Measurements from ENCODE around the gene CRYGB. TPM values are rescaled to one million over a fixed set of nuclear protein-coding genes. Genes with fewer than 3 reads are reported as not detected.
"Not testable (repeated sequence)": the region's sequence is repeated elsewhere in the genome, so short reads cannot be mapped to it uniquely, and the experiment has no call there.

CRYGB gene
- total RNA-seq, 1 donor from 2014 or later: not detected

DNA sequence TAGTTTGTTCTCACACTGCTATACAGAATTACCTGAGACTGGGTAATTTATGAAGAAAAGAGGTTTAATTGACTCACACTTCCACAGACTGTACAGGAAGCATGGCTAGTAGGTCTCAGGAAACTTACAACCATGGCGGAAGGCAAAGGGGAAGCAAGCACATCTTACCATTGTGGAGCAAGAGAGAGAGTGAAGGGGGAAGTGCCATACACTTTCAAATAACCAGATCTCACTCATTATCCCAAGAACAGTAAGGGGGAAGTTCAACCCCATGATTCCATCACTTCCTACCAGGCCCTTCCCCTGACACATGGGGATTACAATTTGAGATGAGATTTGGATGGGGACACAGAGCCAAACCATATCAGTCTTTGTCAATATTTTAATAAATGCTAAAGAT is 5.0 kb upstream of the CRYGB start:
- no peak for DNase-seq (ENCODE audit: low read depth in 2 of 2)

DNA sequence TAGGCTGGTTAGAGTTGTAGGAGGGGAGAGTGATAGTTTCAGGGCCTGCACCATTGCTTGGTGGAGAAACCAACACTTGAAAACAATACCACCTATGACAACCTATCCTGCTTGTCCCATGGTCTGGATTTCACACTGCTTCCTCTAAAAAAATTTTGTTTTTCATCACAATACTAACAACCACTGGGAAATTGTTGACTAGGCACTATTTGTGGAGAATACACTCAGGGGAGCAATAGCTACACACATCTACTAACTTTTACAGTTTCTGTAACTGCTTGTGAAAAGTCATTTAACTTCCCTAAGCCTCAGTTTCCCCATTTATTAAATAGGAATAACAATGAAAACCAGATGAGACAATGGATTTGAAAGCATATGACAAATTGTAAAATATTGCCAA is 4.1 kb upstream of the CRYGB start:
- no peak for DNase-seq (ENCODE audit: low read depth in 2 of 2)

DNA sequence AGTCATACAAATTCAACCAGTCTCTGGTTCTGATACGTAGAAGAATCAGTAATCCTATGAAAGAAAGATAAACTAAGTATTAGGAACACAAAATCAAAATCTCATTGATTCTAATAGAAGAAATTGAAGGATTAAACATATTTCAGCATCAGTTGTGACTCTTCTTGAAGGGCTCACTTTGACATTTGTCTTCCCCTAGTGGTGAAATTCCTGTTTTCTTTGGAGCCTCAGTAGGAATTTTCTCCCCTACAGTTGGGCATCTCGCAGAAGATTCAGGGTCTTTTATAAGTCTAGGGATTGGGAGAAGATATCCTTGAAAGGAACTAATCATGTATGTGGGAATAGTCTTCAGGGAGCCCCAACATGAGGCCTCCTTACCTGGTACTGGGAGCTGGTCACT is 2.8 kb upstream of the CRYGB start:
- DNase-seq (ENCODE audit: low read depth in 2 of 2): no peak

DNA sequence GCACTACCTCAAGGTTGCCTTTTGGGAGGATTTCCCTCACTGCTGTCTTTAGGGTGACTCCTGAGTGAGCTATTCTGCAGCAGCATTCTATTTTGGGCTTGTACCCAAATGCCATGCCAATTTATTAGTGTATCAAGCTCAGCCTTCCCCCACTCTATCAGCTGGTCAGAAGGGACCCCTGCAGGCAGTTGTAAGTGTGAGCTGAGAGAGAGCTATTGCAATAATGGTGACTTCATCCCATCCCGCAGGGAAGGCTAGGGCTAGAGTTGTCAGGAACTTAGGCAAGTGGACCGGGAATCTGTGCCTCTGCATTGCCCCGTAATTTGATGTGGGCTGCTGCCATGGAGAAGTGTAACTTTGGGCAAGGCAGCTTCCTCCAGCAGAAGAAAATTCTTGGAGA is 1.8 kb upstream of the CRYGB start:
- DNase-seq (ENCODE audit: low read depth in 2 of 2): no peak

DNA sequence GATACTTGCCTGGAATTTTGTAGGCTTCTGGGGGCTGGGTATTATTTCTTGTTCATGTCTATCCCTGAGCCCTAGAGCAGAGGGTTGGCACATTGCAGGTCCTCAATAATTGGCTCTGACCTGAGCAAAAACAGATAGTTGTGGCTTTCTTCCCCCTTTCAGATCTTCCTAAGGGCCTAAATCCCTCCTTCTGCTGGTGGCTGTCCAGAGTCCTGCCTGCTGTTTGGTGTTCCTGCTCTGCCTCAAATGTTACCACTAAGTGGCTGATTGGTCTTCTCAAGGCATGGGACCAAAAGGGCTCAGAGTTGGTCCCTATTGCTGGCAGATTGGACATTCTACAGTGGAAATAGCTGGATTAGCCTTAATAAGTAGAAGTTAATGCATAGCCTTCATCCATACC is 1.1 kb upstream of the CRYGB start:
- no peak for DNase-seq (ENCODE audit: low read depth in 2 of 2)

DNA sequence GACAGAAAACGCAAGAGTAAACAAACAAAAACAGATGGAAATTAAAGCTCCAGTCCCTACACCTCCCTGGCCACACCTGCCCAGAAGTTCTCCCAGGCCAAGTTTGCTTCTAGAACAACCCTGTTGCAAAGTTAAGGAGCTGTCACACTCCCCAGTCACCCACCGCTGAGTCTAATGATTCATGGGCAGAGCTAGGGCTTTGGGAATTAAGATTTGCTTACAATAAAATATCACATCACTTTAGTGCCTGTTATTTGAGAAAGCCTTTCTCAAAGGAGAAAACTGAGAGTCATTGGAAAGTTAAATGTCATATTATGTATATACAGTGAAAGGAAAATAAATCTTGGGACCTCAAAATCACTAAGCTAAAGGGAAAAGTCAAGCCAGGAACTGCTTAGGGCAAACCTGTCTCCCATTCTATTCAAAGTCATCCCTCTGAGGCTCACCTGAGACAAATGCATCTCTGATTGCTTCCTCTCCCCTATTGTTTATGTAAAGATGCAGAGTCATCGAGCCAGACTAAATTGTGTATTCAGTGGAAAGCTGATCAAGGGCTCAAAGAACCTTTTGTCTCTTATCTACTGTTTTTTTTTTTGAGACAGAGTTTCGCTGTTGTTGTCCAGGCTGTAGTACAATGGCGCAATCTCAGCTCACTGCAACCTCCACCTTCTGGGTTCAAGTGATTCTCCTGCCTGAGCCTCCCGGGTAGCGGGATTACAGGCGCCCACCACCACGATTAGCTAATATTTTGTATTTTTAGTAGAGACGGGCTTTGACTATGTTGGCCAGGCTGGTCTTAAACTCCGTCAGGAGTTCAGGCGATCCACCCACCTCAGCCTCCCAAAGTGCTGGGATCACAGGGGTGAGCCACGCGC is 2.8 kb downstream of the CRYGB start:
- no peak for DNase-seq (ENCODE audit: low read depth in 2 of 2)

DNA sequence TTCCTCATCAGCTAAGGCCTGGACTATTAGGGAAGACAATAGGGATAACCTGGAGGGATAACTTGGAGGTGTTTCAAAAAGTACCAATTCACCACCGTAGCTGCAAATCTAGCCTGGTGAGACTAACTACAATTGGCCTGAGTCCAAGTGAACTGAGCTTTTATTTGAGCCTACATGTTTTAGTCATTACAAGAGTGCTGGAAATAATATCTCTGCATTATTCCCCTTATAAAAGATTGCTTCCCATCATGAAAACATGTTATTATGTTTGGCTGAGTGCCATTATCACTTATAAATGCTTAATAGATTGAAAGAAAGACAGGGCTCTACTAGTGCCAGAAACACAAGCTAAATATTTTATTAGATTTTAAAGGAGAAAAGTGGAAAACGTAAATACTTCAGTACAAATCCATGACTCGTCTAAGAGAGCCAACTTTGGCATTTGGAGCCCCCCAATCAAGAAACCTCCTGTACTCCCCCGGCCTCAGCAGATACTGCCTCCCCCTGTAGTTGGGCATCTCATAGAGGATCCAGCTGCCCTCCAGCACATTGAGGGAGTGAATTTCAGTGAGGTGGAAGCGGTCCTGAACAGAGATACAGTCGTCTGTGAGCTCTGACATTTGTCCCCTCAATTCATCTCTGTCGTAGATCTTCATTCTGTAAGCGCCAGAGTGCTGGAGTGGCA is 3.6 kb downstream of the CRYGB start:
- DNase-seq (ENCODE audit: low read depth in 2 of 2): peak; percentile 58 to 66

DNA sequence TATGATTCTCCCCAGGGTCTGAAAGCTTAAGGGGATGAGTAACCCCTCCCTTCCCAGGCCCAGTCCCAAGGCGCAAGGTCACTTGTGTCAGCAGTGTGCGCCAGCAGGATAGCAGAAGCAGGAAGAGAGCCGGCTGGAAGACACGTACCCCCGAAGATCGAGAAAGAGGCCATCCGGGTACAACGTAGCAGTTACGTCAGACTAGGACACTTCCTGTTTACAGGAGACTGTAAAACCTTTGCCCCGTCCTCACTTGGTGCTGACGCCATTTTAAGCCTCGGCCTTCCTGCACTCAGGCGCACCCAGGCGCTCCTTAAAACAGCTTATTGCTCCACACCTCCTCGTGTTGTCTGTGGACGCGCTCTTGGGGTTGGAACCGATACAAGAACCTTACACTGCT is 6.5 kb downstream of the CRYGB start:
- DNase-seq (ENCODE audit: low read depth in 2 of 2): no peak

DNA sequence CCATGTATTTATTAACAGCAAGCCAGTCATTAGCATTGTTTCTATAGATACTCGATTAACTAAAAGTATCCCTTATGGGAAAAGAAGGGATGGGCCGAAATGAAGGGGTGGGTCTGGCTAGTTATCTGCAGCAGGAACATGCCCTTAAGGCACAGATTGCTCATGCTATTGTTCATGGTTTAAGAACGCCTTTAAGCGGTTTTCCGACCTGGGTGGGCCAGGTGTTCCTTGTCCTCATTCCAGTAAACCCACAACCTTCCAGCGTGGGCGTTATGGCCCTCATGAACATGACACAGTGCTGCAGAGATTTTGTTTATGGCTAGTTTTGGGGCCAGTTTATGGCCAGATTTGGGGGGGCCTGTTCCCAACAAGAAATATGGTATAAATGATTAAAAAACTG is 7.6 kb downstream of the CRYGB start:
- not testable (repeated sequence) for DNase-seq (ENCODE audit: low read depth in 2 of 2)

DNA sequence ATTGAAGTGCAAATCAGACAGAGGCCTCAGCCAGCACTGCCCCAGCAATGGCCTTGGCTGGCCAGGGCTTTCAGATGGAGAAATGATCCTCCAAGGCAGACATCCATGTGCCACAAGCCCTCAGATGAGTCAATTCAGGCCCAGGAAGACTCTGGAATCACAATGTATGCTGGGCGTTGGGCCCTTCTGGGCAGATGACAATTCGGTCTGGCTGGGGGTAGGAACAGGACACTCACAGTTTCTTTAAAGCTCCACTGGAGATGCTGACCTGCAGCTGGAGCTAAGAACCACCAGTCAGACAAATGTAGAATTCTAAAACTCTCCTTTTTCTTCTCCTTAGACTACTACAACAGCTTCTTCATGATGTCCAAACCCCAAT is 9.3 kb downstream of the CRYGB start:
- no peak for DNase-seq (ENCODE audit: low read depth in 2 of 2)

DNA sequence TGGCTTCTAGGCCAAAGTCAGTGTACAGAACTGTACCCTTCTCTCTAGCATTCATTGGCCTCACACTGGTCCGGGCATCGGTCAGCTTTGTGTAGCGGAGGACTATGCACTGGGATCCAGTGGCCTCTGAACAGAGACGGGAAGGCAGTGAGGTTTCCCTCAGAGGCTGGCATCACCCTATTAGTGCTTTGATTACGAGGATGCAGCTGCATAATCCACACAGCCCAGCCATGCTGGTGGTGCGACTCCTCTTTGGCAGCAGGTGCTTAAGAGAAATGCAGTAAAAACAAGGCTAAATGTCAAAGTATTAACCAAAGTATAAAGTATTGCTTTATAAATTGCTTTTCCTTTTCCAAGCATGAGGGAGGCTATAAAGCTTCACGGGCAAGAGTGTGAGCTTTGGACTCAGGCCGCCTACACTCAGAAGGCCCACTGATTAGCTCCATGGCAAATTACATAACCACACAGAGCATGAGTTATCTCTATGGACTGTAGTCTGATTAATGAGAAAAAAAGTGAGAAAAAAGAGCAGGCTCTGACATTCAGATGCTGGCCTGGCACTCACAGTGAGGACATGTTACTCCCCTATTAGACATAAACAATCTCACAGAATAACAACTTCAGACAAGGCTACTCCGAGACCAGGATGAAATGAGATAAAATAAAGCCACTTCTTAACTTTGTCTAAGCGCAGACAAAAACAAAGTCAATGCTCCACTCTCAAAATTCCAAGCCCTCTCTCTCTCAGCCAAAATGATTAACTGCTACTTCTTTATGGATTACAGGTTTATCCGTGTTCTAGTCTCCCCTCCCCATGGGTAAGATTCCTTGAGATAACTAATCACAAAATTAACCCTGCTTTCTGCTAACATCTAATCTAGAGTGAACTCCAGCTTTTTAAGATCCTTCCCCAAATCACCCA is 9.9 kb downstream of the CRYGB start:
- DNase-seq (ENCODE audit: low read depth in 2 of 2): no peak

DNA sequence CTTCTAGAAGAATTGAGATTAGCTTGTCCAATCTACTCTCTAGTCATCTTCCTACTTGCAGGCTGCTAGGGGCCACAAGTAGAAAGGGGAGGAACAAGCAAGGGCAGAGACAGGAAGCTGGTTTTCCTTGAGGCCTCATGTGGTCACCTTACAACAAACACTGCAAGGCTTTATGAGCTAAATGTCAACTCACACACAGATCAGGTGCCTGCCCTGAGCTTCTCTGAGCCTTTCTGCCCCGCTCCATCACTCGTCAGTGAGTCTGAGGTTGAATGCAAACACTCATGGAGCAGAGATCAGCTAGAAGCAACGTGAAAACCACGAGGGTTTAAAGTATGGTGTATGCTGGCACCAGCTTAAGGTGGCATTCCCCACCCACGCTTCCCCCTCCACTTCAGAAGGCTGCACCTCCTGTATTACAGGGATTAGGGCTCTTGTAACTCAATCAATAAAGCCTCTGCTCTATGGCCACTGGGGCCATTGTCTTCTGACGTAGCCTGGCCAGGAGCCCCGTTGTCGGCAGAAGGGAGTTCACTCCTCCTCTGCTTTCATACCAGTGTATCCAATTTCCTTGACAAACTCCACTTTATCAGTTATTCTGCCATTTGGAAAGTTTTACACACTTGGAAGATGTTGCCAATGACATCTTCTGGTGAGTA is 10.9 kb downstream of the CRYGB start:
- DNase-seq (ENCODE audit: low read depth in 2 of 2): no peak

DNA sequence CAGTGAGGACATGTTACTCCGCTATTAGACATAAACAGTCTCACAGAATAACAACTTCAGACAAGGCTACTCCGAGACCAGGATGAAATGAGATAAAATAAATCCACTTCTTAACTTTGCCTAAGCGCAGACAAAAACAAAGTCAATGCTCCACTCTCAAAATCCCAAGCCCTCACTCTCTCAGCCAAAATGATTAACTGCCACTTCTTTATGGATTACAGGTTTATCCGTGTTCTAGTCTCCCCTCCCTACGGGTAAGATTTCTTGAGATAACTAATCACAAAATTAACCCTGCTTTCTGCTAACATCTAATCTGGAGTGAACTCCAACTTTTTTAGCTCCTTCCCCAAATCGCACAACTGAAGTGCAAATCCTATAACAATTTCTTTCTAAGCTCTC is 15.2 kb downstream of the CRYGB start:
- DNase-seq (ENCODE audit: low read depth in 2 of 2): no peak

DNA sequence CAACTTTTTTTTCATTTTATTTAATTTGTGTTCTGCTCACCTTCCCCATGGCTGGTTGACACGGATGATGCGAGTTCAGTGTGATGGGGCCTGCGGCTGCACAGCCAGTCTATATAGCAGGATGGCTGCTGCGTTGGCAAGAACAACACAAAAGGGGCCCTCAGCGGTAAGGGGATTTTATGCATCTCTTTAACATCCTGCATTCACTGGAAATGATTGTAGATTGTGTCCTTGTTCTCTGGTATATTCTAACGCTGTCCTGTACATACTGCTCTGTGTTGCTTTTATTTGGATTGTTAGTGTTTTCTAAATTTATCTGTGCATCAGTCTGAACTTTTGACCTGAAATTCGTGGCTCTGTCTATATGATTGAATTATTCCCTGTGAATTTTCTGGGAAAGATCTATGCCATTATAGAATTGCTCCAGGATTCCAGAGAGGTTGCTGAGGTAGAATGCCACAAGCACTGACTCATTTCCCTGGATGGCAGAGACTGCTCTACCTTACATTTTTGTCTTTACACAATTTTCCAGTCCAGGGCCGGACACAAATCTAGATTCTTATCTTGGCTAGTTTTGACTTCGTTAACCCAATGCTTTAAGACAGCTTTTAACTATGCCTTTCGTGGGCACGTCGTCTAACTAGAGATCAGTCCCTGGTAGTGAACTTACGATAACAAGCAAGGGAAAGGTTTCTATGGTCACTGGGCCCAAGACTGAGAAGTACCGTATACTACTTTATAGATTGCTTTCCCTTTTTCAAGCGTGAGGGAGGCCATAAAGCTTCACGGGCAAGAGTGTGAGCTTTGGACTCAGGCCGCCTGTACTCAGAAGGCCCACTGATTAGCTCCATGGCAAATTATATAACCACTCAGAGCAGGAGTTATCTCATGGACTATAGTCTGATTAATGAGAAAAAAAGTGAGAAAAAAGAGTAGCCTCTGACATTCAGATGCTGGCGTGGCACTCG is 15.9 kb downstream of the CRYGB start, which contains the start of gene CRYGC:
Gene CRYGC (minus strand): TSS at position 85 of the 968 bp plus-strand sequence. CDS start 36 bp downstream, at position 49.
- DNase-seq (ENCODE audit: low read depth in 2 of 2): peak in 1 of 2 donors; percentile 29

DNA sequence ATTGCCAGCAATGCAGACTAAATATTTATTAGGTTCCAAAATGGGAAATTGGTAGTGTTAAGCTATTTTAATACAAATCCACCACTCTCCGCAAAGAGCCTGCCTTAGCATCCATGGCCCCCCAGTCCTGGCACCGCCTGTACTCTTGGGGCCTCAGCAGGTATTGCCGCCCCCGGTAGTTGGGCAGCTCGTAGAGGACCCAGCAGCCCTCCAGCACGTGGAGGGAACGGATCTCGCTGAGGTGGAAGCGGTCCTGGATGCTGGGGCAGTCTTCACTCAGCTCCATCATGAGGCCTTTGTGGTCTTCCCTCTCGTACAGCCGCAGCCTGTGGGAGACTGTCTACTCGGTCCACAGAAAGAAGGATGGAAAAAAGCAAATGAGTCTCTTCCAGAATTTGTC is 17.8 kb downstream of the CRYGB start:
- DNase-seq (ENCODE audit: low read depth in 2 of 2): no peak

DNA sequence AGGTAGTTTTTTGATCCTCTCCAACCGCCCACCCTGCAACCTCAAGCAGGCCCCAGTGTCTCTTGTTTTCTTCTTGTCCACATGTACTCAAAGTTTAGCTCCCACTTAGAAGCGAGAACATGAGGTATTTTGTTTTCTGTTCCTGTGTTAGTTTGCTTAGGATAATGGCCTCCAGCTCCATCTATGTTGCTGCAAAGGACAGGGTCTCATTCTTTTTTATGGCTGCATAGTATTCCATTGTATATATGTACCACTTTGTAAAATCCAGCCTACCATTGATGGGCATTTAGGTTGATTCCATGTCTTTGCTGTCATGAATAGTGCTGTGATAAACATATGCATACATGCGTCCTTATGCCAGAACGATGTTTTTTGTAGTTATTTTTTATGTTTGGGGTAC is 18.9 kb downstream of the CRYGB start:
- no peak for DNase-seq (ENCODE audit: low read depth in 2 of 2)

DNA sequence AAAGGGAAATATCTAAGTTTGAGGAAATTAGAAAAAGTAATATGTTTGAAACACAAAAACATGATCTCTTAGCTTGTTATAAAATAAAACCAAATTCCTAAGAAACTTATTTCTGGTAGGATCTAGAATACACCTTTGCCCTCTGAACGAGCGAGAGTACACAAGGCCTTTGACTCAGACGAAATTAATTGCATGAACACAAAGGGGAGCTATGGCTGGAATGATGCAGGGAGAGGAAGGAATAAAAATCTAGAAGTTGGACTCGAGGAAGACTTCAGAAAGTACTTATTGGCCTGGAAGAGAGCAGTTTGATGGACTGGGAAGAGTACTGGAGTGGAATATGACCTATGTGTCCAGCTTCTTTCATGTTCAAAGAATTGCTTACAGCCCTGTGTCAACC is 20.7 kb downstream of the CRYGB start:
- DNase-seq (ENCODE audit: low read depth in 2 of 2): no peak

DNA sequence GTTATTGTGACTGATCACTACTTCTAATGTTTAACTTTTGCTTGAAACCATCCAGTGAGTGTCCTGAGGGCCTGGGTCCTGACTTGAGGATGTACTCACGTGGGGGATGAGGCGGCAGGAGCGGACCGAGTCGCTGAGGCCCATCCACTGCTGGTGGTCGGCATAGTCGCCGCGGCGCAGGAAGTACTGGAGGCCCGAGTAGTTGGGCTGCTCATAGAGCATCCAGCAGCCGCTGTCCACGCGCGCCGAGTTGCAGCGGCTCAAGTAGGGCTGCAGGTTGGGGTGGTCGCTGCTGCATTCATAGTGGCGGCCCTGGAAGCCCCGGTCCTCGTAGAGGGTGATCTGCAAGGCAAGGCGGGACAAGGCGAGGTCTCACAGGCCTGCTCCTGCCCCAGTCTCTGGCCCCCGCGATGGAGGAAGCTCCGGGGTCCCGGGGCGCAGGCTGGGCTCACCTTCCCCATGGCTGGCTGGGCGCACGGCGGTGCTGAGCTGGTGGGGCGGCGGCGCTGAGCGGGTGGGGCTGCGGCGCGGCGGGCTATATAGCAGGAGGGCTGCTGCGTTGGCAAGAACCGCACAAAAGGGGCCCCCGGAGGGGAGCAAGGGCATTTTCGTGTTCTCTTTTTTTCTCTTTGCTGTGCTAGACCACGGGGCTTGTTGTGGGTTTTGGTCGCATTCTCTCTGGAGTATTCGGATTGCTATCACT is 21.8 kb downstream of the CRYGB start, which contains the start of gene CRYGD:
Gene CRYGD (minus strand): TSS at position 512 of the 703 bp plus-strand sequence. CDS start 51 bp downstream, at position 461.
- DNase-seq (ENCODE audit: low read depth in 2 of 2): not testable (repeated sequence)

DNA sequence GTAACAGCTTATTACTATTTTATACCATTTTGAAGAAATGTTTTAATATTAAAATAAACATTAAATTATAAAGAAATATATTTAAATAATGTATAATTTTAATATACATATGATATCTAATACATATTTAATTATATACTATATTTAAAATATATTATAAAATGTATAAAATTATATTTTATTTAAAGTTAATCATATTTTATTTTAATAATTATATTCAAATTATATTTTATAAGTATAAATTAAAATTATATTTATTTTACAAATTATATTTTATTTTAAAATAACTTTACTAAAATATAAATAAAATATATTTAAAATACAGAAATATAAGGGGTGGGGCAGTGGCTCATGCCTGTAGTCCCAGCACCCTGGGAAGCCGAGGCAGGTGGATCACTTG is 23.7 kb downstream of the CRYGB start:
- DNase-seq (ENCODE audit: low read depth in 2 of 2): no peak

Measured in dermis microvascular lymphatic vessel endothelial cell (primary cell).